PC-3 (cell line): Measurements from ENCODE around the gene PKP1. TPM values are rescaled to one million over a fixed set of nuclear protein-coding genes. Genes with fewer than 3 reads are reported as not detected.
A peak's percentile ranks its signal among the peaks of the same experiment; 100 is the strongest.

Experiments
- ATAC-seq: fragments of 200-7000 bp; cut with Tn5 transposase; 2 replicates; pipeline ENCODE4 v1.9.1; 2020; ENCODE audit warnings: mild to moderate bottlenecking, moderate library complexity
- BruUV-seq: library from RNA; stranded (reverse); fragments of 400-500 nt; replicated peaks from 2 replicates; lab custom pipeline; 2021; lab: Mats Ljungman, UMichigan
- CTCF ChIA-PET: fragments of 300-600 bp; sonication (Branson Sonifier 250); formaldehyde crosslinking; loops from one replicate; lab custom pipeline; 2022; ENCODE audit warnings: antibody characterized with exemption; lab: Charles Lee
- POLR2A ChIA-PET: fragments of 300-600 bp; sonication (Branson Sonifier 250); formaldehyde crosslinking; loops from one replicate; lab custom pipeline; 2022; ENCODE audit warnings: antibody characterized with exemption; ENCODE audit not compliant: unreplicated experiment; lab: Charles Lee
- DNase-seq: peaks from one replicate; pipeline ENCODE4 v3.0.0-alpha.2; 2015
- H2AFZ ChIP-seq: fragments of 300-600 bp; sonication (generic); 2 replicates; pipeline ENCODE4 v1.6.0; 2016; ENCODE audit warnings: antibody characterized with exemption, low read length
- H3F3A ChIP-seq: fragments of 300-600 bp; sonication (generic); one replicate; pipeline ENCODE4 v1.6.0; 2017; ENCODE audit warnings: antibody characterized with exemption, low read length, control low read depth, mild to moderate bottlenecking; ENCODE audit not compliant: unreplicated experiment
- H3K27ac ChIP-seq: fragments of 300-600 bp; sonication (generic); 2 replicates; pipeline ENCODE4 v1.5.1; 2016; ENCODE audit warnings: mild to moderate bottlenecking, low read length
- H3K27me3 ChIP-seq: fragments of 300-600 bp; sonication (generic); 2 replicates; pipeline ENCODE4 v1.6.1; 2016; ENCODE audit warnings: low read length, mixed read lengths
- H3K36me3 ChIP-seq: fragments of 300-600 bp; sonication (generic); 2 replicates; pipeline ENCODE4 v1.6.1; 2016; ENCODE audit warnings: low read depth, mixed run types, low read length, mixed read lengths
- H3K4me1 ChIP-seq: fragments of 300-600 bp; sonication (generic); 2 replicates; pipeline ENCODE4 v1.5.1; 2016; ENCODE audit warnings: low read length; ENCODE audit not compliant: insufficient read depth
- H3K4me2 ChIP-seq: fragments of 300-600 bp; sonication (generic); 2 replicates; pipeline ENCODE4 v1.6.0; 2016; ENCODE audit warnings: low read length
- H3K4me3 ChIP-seq: fragments of 300-600 bp; sonication (generic); 2 replicates; pipeline ENCODE4 v1.5.1; 2016; ENCODE audit warnings: mild to moderate bottlenecking, low read length, mixed read lengths
- H3K79me2 ChIP-seq: fragments of 300-600 bp; sonication (generic); 2 replicates; pipeline ENCODE4 v1.6.1; 2017; ENCODE audit warnings: low read length, mixed read lengths
- H3K9ac ChIP-seq: fragments of 300-600 bp; sonication (generic); 2 replicates; pipeline ENCODE4 v1.6.0; 2016; ENCODE audit warnings: mild to moderate bottlenecking, low read length
- H3K9me2 ChIP-seq: fragments of 300-600 bp; sonication (generic); replicated peaks from 2 replicates; pipeline ENCODE4 v1.6.1; 2016; ENCODE audit warnings: mixed run types, low read length, mixed read lengths
- H3K9me3 ChIP-seq: fragments of 300-600 bp; sonication (generic); 2 replicates; pipeline ENCODE4 v1.6.1; 2016; ENCODE audit warnings: low read length, mixed read lengths
- H4K20me1 ChIP-seq: fragments of 300-600 bp; sonication (generic); 2 replicates; pipeline ENCODE4 v1.6.1; 2016; ENCODE audit warnings: low read length, mixed read lengths
- CTCF ChIP-seq: fragments of 300-600 bp; sonication (generic); conservative IDR thresholded peaks from 2 replicates; pipeline ENCODE4 v1.5.1; 2017; ENCODE audit warnings: antibody characterized with exemption, low read depth, mild to moderate bottlenecking, low read length
- EZH2 ChIP-seq: fragments of 300-600 bp; sonication (generic); IDR thresholded peaks from one replicate; pipeline ENCODE4 v1.6.1; 2017; ENCODE audit warnings: antibody characterized with exemption, mild to moderate bottlenecking, low read length; ENCODE audit not compliant: unreplicated experiment
- EZH2phosphoT487 ChIP-seq: fragments of 300-600 bp; sonication (generic); IDR thresholded peaks from 2 replicates; pipeline ENCODE4 v1.6.1; 2018; ENCODE audit warnings: mild to moderate bottlenecking, antibody characterized with exemption, low read length, borderline replicate concordance
- intact Hi-C: fragments of 100-400 bp; cut with micrococcal nuclease; formaldehyde crosslinking; loops from 2 replicates; pipeline ENCODE4 v1.9.0; 2023
- total RNA-seq: library from RNA; depleted of rRNA; stranded (reverse); fragments of >200 nt; gene quantifications from 2 replicates; pipeline ENCODE4 v1.2.3, GENCODE V29; 2014

The PKP1 gene
- total RNA-seq, 1 experiment from 2014 or later = 211 TPM

GRCh38 chr1:201335174-201335870 lies 52.0 kb downstream of the PKP1 start:
- Histone ChIP-seq H4K20me1 (no peaks in the 10 kb centered on the region), H3K27me3 (no peaks in the 10 kb centered on the region), H3K9me3 (no peaks in the 10 kb centered on the region), H3K9me2 (no peaks in the 10 kb centered on the region), H3K4me3 (no peak overlapping the region), H3K4me2 (no peak overlapping the region), H3K36me3 (peaks cover 5% of the 10 kb centered on the region; the same call in 1 of the 2 replicates), H3K9ac (no peak overlapping the region), H3K4me1 (no peaks in the 10 kb centered on the region), H3K27ac (no peak overlapping the region), H2AFZ (no peak overlapping the region), H3K79me2 (no peaks in the 10 kb centered on the region), H3F3A (no peaks in the 10 kb centered on the region)
- ChIA-PET POLR2A (no interaction called here), CTCF (interaction anchor here (0.6 kb wide), 1 partner anchor 364 kb away, joined by 3 read pairs; no protein-coding TSS in a partner anchor)
- peak; percentile 2; the same call in 1 of the 2 replicates for ATAC-seq
- no peak for DNase-seq
- intact Hi-C loops = no loop called here
- BruUV-seq = no TSS peak
- TF ChIP-seq EZH2phosphoT487 = no peak

GRCh38 chr1:201335901-201336300 lies 52.6 kb downstream of the PKP1 start:
- Histone ChIP-seq H3F3A (no peaks in the 10 kb centered on the region), H4K20me1 (no peaks in the 10 kb centered on the region), H3K4me2 (no peak overlapping the region), H3K79me2 (no peaks in the 10 kb centered on the region), H3K4me3 (no peak overlapping the region), H3K9ac (no peak overlapping the region), H3K27me3 (no peaks in the 10 kb centered on the region), H3K36me3 (no peaks in the 10 kb centered on the region; the same call in 1 of the 2 replicates), H3K27ac (no peak overlapping the region), H3K9me2 (no peaks in the 10 kb centered on the region), H2AFZ (no peak overlapping the region), H3K4me1 (no peaks in the 10 kb centered on the region), H3K9me3 (no peaks in the 10 kb centered on the region)
- ATAC-seq (no peak), DNase-seq (no peak)
- TF ChIP-seq EZH2 (no peak), EZH2phosphoT487 (no peak), CTCF (no peak)
- ChIA-PET POLR2A (no interaction called here), CTCF (no interaction called here)
- intact Hi-C loops = no loop called here
- no TSS peak for BruUV-seq

GRCh38 chr1:201336711-201337450 lies 53.6 kb downstream of the PKP1 start:
- Histone ChIP-seq H2AFZ (no peak overlapping the region), H3F3A (no peaks in the 10 kb centered on the region), H3K27me3 (no peaks in the 10 kb centered on the region), H3K4me1 (no peaks in the 10 kb centered on the region), H3K27ac (no peak overlapping the region), H3K36me3 (0 out of 2 replicates have a peak, but pooled peaks cover 2% of the 10 kb centered on the region), H3K9me2 (no peaks in the 10 kb centered on the region), H3K9me3 (peaks cover 2% of the 10 kb centered on the region), H3K4me3 (no peak overlapping the region), H3K9ac (no peak overlapping the region), H3K79me2 (no peaks in the 10 kb centered on the region), H3K4me2 (no peak overlapping the region), H4K20me1 (no peaks in the 10 kb centered on the region)
- TF ChIP-seq CTCF = no peak
- CTCF ChIA-PET = no interaction called here
- POLR2A ChIA-PET = no interaction called here
- intact Hi-C loops = no loop called here
- no peak for ATAC-seq
- no peak for DNase-seq
- BruUV-seq = no TSS peak
